Measurements from ENCODE around the gene IGFL4. TPM values are rescaled to one million over a fixed set of nuclear protein-coding genes. Genes with fewer than 3 reads are reported as not detected.

IGFL4 gene
- total and polyA plus RNA-seq, 10 of the 15 experiments (the other 5 are each of a cell fraction or from before 2014, with no cell fraction given): not detected

DNA sequence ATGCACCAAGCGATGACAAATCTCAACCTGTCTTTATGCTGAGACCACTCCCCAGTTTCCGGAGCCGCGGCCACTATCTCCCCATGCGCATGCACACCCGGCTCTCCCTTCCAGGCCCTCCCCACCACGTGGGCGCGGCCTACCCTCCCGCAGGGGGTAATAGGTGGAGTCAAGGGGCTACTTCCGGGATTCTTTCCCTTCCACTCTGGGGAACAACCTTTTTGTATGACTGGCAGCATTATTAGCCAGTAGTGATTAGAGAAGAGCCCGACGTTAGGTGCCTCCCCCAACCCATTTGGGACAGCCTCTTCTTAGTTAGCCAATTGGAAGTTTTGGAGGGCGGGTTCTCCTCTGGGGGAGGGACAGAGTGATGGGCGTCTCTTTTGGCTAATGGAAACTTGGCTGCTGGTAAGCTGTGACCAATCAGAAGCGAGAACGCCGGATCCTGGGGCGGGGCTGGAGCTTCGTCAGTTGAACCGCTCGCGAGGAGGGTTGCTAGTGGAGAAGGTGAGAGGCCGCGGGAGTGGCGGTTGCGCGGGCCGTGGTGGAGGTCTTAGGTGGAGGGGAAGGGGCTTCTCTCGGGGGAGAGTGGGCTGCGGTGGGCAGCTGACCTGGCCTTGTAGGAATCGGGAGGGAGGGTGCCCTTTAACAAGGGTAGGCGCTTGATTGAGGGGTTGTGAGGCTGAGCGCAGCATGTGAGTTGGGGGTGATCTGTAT is 45.6 kb downstream of the IGFL4 start, which contains the start of gene CCDC61 (continued):
- TF ChIP-seq ATF7 (IDR thresholded peaks at IDR 0.05; ENCODE audit: low read depth): peak; percentile 20; the same call in 1 of the 2 replicates
- peak; percentile 69; the same call in 1 of the 2 replicates for TF ChIP-seq ATF3 (IDR thresholded peaks at IDR 0.05; ENCODE audit: borderline replicate concordance, extremely low read depth, low read depth, low read length)
- 0 out of 3 replicates have a peak, but pooled peaks have one; percentile 46 for TF ChIP-seq POU2F2 (IDR thresholded peaks at IDR 0.05; ENCODE audit: borderline replicate concordance, low read depth, low read length)
- TF ChIP-seq, protein P1, sequence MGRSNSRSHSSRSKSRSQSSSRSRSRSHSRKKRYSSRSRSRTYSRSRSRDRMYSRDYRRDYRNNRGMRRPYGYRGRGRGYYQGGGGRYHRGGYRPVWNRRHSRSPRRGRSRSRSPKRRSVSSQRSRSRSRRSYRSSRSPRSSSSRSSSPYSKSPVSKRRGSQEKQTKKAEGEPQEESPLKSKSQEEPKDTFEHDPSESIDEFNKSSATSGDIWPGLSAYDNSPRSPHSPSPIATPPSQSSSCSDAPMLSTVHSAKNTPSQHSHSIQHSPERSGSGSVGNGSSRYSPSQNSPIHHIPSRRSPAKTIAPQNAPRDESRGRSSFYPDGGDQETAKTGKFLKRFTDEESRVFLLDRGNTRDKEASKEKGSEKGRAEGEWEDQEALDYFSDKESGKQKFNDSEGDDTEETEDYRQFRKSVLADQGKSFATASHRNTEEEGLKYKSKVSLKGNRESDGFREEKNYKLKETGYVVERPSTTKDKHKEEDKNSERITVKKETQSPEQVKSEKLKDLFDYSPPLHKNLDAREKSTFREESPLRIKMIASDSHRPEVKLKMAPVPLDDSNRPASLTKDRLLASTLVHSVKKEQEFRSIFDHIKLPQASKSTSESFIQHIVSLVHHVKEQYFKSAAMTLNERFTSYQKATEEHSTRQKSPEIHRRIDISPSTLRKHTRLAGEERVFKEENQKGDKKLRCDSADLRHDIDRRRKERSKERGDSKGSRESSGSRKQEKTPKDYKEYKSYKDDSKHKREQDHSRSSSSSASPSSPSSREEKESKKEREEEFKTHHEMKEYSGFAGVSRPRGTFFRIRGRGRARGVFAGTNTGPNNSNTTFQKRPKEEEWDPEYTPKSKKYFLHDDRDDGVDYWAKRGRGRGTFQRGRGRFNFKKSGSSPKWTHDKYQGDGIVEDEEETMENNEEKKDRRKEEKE (IDR thresholded peaks at IDR 0.05): no peak
- TF ChIP-seq ZBTB4 (CRISPR knock-in tag; IDR thresholded peaks at IDR 0.05): no peak
- TF ChIP-seq KAT2A (conservative IDR thresholded peaks at IDR 0.05; ENCODE audit: control insufficient read depth, low read depth, low read length): no peak
- TF ChIP-seq SMC3 (IDR thresholded peaks at IDR 0.05; ENCODE audit: borderline replicate concordance, low read length): no peak
- no peak for TF ChIP-seq KDM1A (IDR thresholded peaks at IDR 0.05; ENCODE audit: borderline replicate concordance)
- TF ChIP-seq USF1 (IDR thresholded peaks at IDR 0.05; ENCODE audit: borderline replicate concordance, extremely low read length, insufficient read depth, low read depth, low read length): peak; percentile 83
- TF ChIP-seq ZBTB40 (IDR thresholded peaks at IDR 0.05; ENCODE audit: borderline replicate concordance): peak; percentile 74; the same call in 1 of the 2 replicates
- no peak for TF ChIP-seq ATF2 (IDR thresholded peaks at IDR 0.05; ENCODE audit: low read length)
- 0 out of 2 replicates have a peak, but pooled peaks have one; percentile 15 for TF ChIP-seq RFX5 (IDR thresholded peaks at IDR 0.05; ENCODE audit: low read depth, low read length)
- TF ChIP-seq KLF5 (IDR thresholded peaks at IDR 0.05; ENCODE audit: partially characterized antibody): no peak
- peak; percentile 76; the same call in 1 of the 2 replicates for TF ChIP-seq TAF1 (IDR thresholded peaks at IDR 0.05; ENCODE audit: borderline replicate concordance, low read depth, low read length)

All from GM12878 (cell line).